GM21447 (cell line): ENCODE data around the gene FAM3C.

Experiments
- ATAC-seq: cut with Tn5 transposase; IDR thresholded peaks from one replicate; pipeline ENCODE4 v1.9.1; 2021; ENCODE audit not compliant: unreplicated experiment

FAM3C gene

DNA sequence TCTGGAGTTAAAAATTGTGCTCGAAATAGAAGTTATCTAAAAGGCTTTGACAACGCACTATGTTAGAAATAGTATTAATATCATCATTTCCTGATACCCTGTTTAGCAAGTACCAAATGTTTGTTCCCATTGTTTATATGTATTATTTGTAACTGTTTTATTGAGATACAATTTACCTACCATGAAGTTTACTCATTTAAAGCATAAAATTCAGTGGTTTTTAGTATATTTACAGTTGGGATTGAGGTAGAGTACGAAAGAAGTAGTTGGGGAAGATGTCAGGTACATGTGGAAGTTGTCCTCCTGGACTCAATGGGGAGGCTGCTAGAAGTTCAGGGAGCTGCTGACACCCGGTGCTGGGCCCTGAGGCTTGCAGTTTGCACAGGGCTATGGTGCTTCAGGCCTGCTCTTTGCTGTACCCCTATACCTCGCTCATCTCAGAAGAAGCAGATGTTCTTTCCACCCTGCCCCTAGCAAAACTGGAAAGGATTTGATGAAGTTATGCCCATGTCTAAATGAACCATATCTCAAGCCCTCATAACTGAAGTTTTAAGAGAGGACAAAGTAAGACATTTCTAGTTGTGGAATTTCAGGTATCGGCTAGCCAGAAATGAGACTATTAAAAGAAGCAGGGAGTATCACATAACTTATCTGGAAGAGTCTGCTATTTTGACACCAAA is 92.5 kb downstream of the FAM3C start:
- no peak for ATAC-seq

DNA sequence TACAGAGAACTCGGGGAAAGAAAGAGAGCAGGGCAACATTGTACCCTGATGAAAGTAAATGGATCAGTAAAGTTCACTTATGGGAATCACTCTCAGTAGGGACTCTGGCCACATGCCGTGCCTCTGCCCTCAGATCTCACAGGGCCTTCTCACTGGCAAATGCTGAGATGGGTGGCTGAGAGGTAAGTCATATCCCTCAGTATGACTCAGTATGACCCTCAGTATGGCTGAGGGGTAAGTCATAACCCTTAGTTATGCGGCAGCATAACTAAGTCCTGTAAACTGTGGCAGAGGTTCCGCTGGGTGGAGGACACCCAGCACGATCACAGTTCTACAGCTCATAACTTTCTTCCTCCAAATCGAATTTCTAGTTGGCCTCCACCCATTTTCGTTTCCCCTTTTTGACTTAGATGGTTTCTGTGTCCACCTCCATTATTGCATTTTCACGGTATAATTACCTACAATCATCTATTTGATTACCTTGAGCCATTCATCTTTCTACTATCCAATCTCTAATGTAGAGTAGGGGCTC is 93.8 kb downstream of the FAM3C start:
- peak; percentile 93 for ATAC-seq

DNA sequence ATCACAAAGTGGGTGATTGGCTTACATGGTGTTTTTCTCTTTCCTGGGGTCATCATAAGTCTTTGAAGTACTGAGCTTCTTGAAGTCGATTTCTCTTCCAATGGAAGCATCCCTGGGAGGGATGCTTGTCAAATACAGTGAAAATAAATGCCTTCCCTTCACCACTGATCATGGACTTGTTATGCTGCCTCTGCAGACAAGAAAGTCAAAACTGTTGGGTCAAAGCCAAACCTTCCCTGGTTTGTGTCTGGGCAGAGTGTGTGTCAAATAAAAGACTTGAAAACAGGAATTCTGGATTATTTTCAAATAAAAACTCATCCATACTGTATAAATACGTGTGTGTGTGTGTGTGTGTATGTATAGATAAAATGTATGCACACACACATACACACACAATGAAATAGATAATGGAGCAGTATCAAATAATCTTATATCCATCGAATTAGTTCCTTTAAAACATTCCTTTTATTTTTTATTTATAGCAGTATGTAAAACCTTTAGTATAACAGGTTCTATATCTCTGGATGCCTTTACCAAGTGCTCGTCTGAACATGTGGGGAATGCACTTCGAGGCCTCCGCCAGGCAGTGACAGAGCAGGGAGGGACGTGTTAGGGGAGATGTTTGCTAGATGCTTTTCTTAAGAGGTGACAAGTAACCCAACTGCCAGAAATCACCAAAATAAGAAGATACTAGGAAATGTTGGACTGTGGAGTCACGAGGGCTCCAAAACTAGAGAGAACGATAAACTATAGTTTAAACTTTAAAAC is 94.5 kb downstream of the FAM3C start:
- no peak for ATAC-seq

DNA sequence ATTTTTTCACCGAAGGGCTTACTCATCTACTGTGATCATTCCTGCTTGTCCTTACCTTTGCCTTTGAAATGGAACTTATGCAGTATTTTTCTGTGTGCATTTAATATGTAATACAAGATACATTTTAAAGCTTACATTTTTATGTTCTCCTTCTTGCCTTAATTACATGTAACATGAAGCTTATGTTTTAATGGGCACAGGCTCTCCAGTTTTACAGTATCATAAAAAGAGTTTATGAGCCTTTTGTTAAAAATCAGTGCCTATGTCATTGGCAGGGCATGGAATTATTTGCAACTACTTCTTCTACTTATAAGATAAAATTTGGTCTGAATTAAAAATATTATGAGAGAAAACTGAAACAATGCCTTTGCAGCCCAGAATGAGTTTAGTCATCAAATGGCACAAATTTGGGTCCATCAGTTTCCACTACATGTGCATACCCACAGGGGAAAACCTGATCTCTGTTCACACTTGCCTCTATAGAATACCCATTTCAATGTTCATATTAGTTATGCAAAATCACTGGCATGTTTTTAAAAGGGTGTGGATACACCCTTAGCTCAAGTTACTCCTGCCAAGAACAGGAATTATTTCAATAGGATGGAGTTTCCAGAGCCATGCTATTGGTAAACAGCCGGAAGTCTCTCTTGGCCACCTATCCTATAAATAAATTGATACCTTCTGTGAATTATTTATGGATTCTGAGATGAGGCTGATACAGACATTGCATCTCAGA is 95.3 kb downstream of the FAM3C start:
- no peak for ATAC-seq
